Activated naive CD8-positive, alpha-beta T cell (primary cell): ENCODE results near the gene CCDC183.
"Not testable (repeated sequence)": the region's sequence is repeated elsewhere in the genome, so short reads cannot be mapped to it uniquely, and the experiment has no call there.

Source experiments
- H3K27ac Mint-ChIP-seq: one replicate; pipeline ENCODE4 v1.8.0; 2021; ENCODE audit warnings: mixed read lengths
- H3K27me3 Mint-ChIP-seq: one replicate; pipeline ENCODE4 v1.8.0; 2021; ENCODE audit warnings: mixed read lengths
- H3K36me3 Mint-ChIP-seq: one replicate; pipeline ENCODE4 v1.8.0; 2021; ENCODE audit warnings: mixed read lengths
- H3K4me1 Mint-ChIP-seq: one replicate; pipeline ENCODE4 v1.8.0; 2021; ENCODE audit warnings: low read depth, mixed read lengths
- H3K4me3 Mint-ChIP-seq: one replicate; pipeline ENCODE4 v1.8.0; 2021; ENCODE audit warnings: mild to moderate bottlenecking, mixed read lengths
- H3K9me3 Mint-ChIP-seq: one replicate; pipeline ENCODE4 v1.8.0; 2021; ENCODE audit warnings: low read depth, mixed read lengths

Gene CCDC183

GRCh38 chr9:136796238-136796774 is at the start of gene CCDC183:
TSS of gene CCDC183 (plus strand) at chr9:136796338. CDS start at chr9:136796398, 60 bp downstream.
- H3K4me1 Mint-ChIP-seq, result peaks cover 27% of the 10 kb centered on the region
- peak within 1 kb of the TSS; percentile 6 for H3K4me3 Mint-ChIP-seq
- H3K9me3 Mint-ChIP-seq, result no peaks in the 10 kb centered on the region
- no peak within 1 kb of the TSS for H3K27ac Mint-ChIP-seq
- no peaks in the 10 kb centered on the region for H3K36me3 Mint-ChIP-seq
- no peaks in the 10 kb centered on the region for H3K27me3 Mint-ChIP-seq

- Mint-ChIP-seq H3K9me3 (peaks cover 3% of the 10 kb centered on the region), H3K4me1 (peaks cover 8% of the 10 kb centered on the region), H3K27ac (no peak overlapping the region), H3K4me3 (no peak overlapping the region), H3K36me3 (no peaks in the 10 kb centered on the region), H3K27me3 (no peaks in the 10 kb centered on the region)
Measured at GRCh38 chr9:136746621-136747020, 49.5 kb upstream of the CCDC183 start.

DNA sequence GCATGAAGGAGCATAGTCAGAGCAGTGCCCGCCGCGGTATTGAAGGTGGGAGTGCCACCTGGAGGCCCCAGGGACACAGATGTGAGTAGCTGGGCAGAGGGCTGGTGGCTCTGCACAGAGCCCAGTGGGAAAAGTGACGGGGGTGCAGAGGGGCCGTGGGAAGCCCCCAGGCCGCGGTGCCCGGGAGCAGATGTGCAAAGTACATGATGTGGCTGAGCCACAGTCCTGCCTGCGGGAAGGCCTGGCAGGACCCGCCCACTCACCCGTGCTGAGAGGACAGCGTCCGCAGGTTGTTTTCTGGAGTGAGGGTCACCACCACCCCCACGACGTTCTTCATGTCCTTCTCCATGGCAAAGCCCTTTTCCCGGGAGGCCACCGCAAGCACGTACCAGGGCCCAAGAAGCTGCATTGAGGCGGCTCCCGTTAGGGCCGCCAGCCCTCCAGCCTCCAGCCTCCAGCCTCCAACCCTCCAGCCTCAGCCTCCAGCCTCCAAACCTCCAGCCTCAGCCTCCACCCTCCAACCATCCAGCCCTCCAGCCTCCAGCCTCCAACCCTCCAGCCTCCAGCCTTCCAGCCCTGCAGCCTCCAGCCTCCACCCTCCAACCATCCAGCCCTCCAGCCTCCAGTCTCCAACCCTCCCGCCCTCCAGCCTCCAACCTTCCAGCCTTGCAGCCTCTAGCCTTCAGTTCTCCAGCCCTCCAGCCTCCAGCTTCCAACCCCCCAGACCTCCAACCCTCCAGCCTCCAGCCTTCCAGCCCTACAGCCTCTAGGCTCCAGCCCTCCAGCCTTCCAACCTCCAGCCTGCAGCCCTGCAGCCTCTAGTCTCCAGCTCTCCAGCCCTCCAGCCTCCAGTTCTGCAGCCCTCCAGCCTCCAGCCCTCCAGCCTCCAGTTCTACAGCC is 48.7 kb upstream of the CCDC183 start:
- Mint-ChIP-seq H3K27me3 (peaks cover under 1% of the 10 kb centered on the region), H3K4me1 (peaks cover 5% of the 10 kb centered on the region), H3K4me3 (no peak overlapping the region), H3K9me3 (peaks cover 10% of the 10 kb centered on the region), H3K36me3 (peaks cover 3% of the 10 kb centered on the region), H3K27ac (no peak overlapping the region)

GRCh38 chr9:136748201-136748600 is 47.9 kb upstream of the CCDC183 start, which contains the start of gene LCN6:
TSS of gene LCN6 (minus strand) at chr9:136748525. CDS start at chr9:136748483, 42 bp downstream.
- Mint-ChIP-seq H3K4me3 (no peak within 1 kb of the TSS), H3K9me3 (peaks cover 15% of the 10 kb centered on the region), H3K36me3 (peaks cover 6% of the 10 kb centered on the region), H3K4me1 (peaks cover 5% of the 10 kb centered on the region), H3K27ac (no peak within 1 kb of the TSS), H3K27me3 (peaks cover 1% of the 10 kb centered on the region)

GRCh38 chr9:136748666-136749611 is 47.2 kb upstream of the CCDC183 start:
- no peak overlapping the region for H3K27ac Mint-ChIP-seq
- no peak overlapping the region for H3K4me3 Mint-ChIP-seq
- H3K9me3 Mint-ChIP-seq, result peaks cover 15% of the 10 kb centered on the region
- H3K36me3 Mint-ChIP-seq, result peaks cover 6% of the 10 kb centered on the region
- H3K27me3 Mint-ChIP-seq, result peaks cover 1% of the 10 kb centered on the region
- peaks cover 5% of the 10 kb centered on the region for H3K4me1 Mint-ChIP-seq

DNA sequence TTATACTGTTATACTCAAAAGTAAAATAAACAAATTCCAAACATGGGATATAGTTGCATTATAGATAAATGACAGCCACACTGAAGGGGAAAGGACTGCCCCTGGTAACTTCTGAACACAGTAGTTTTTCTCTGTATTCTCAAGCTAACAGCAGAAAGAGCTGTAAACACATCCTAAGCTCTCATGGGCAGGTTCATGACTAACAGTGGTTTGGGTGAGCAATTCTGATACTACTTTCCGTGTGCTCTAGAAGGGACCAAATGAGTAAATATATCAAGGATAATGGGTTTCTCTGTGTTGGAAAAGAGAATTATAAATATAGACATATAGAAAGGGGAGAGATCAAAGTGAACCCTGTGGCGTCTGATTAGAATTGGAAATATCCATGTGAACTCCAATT is 45.6 kb upstream of the CCDC183 start:
- H3K27ac Mint-ChIP-seq, result no peak overlapping the region
- no peak overlapping the region for H3K4me3 Mint-ChIP-seq
- peaks cover 3% of the 10 kb centered on the region for H3K27me3 Mint-ChIP-seq
- peaks cover 6% of the 10 kb centered on the region for H3K36me3 Mint-ChIP-seq
- H3K4me1 Mint-ChIP-seq, result peaks cover 5% of the 10 kb centered on the region
- peaks cover 15% of the 10 kb centered on the region for H3K9me3 Mint-ChIP-seq

DNA sequence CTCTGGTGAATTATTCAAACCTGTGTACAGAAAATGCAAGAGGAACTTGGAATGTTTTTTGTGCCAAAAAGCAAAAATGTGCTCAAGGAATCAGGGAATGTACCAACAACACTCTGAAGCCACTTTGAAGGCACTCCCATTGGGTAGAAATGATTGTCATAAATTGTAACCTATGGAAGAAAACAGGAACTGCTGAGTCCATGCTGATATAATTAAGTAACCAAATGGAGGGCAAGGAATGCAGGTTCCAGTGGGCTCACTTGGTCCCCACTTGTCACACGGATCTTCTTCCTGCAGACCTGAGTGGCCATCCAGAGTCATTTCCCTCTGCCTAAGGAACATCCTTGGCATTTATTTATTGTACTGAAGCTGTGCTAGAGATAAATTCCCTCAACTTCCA is 44.9 kb upstream of the CCDC183 start:
- peaks cover 5% of the 10 kb centered on the region for H3K27me3 Mint-ChIP-seq
- H3K4me3 Mint-ChIP-seq, result no peak overlapping the region
- H3K9me3 Mint-ChIP-seq, result peaks cover 15% of the 10 kb centered on the region
- no peak overlapping the region for H3K27ac Mint-ChIP-seq
- peaks cover 5% of the 10 kb centered on the region for H3K4me1 Mint-ChIP-seq
- H3K36me3 Mint-ChIP-seq, result peaks cover 6% of the 10 kb centered on the region

DNA sequence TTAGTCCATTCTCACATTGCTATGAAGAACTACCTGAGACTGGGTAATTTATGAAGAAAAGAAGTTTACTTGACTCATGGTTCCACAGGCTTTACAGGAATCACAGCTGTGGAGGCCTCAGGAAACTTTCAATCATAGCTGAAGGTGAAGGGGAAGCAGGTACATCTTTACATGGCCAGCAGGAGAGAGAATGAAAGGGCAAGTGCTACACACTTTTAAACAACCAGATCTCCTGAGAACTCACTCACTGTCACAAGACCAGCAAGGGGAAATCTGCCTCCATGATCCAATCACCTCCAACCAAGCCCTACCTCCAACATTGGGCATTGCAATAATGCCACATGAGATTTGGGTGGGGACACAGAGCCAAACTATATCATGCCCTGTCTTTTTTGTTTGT is 44.3 kb upstream of the CCDC183 start:
- H3K9me3 Mint-ChIP-seq, result peaks cover 15% of the 10 kb centered on the region
- H3K36me3 Mint-ChIP-seq, result peaks cover 6% of the 10 kb centered on the region
- peaks cover 5% of the 10 kb centered on the region for H3K27me3 Mint-ChIP-seq
- H3K27ac Mint-ChIP-seq, result no peak overlapping the region
- H3K4me1 Mint-ChIP-seq, result peaks cover 5% of the 10 kb centered on the region
- H3K4me3 Mint-ChIP-seq, result no peak overlapping the region

- Mint-ChIP-seq H3K9me3 (peaks cover 15% of the 10 kb centered on the region), H3K36me3 (peaks cover 6% of the 10 kb centered on the region), H3K27me3 (peaks cover 5% of the 10 kb centered on the region), H3K4me3 (no peak overlapping the region), H3K4me1 (peaks cover 5% of the 10 kb centered on the region), H3K27ac (no peak overlapping the region)
Measured at GRCh38 chr9:136753371-136754058, 42.6 kb upstream of the CCDC183 start.

DNA sequence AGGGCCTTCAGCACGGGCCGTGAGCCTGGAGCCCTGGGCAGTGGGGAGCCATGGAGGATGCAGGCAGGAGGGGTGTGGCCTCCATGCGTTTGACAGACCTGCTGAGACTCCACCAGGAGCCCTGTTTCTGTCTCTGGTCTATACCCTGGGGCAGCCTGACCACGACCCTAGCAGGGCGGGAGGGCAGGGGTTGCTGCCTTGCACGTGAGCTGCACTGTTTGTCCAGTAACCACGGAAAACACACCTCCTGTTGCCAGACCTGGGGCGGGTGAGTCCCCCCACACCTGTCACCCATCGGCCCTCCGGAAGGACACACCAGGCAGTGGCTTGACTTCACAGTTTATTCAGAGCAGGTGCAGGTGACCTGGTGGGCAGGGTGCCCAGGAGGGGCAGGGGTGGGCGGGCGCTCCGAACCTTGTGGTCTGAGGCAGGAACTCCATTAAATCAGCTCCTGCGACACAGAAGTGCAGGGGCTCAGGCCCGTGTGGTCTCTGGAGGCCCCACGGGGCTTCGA is 42.0 kb upstream of the CCDC183 start:
- peaks cover 5% of the 10 kb centered on the region for H3K4me1 Mint-ChIP-seq
- peaks cover 6% of the 10 kb centered on the region for H3K36me3 Mint-ChIP-seq
- peaks cover 5% of the 10 kb centered on the region for H3K27me3 Mint-ChIP-seq
- H3K27ac Mint-ChIP-seq, result no peak overlapping the region
- no peak overlapping the region for H3K4me3 Mint-ChIP-seq
- peaks cover 15% of the 10 kb centered on the region for H3K9me3 Mint-ChIP-seq

- H3K27ac Mint-ChIP-seq, result no peak overlapping the region
- H3K36me3 Mint-ChIP-seq, result peaks cover 6% of the 10 kb centered on the region
- peaks cover 5% of the 10 kb centered on the region for H3K4me1 Mint-ChIP-seq
- peaks cover 15% of the 10 kb centered on the region for H3K9me3 Mint-ChIP-seq
- peaks cover 5% of the 10 kb centered on the region for H3K27me3 Mint-ChIP-seq
- H3K4me3 Mint-ChIP-seq, result no peak overlapping the region
Measured at GRCh38 chr9:136754626-136755301, 41.4 kb upstream of the CCDC183 start.

DNA sequence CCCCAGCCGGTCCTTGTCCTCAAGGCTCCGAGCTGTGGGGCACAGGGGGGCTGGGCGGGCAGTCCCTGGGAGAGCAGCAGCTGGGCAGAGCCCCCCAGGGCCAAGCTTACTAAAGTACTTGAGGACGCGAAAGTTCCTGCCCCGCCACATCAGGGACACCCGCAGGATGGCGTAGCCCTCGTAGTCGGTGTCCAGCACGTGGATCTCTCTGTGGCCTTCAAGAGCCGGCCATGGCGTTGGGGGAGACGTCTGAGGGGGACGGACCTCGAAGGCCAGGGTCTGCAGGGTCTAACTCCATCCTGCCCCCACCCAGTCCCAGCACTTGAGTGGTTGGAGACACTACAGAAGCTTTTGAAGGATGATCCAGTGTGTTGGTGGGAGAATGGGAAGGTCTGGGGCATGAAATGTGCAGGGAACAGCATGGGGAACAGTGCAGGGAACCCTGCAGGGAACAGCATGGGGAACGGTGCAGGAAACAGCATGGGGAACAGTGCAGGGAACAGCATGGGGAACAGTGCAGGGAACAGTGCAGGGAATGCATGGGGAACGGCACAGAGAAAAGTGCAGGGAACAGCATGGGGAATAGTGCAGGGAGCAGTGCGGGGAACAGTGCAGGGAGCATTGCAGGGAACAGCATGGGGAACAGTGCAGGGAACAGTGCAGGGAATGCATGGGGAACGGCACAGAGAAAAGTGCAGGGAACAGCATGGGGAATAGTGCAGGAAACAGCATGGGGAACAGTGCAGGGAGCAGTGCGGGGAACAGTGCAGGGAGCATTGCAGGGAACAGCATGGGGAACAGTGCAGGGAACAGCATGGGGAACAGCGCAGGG is 40.6 kb upstream of the CCDC183 start:
- H3K4me3 Mint-ChIP-seq, H3K36me3 Mint-ChIP-seq, H3K27me3 Mint-ChIP-seq, H3K27ac Mint-ChIP-seq, H3K4me1 Mint-ChIP-seq: not testable (repeated sequence)
- peaks cover 15% of the 10 kb centered on the region for H3K9me3 Mint-ChIP-seq

GRCh38 chr9:136756134-136756438 is 40.1 kb upstream of the CCDC183 start:
- no peaks in the 10 kb centered on the region for H3K4me1 Mint-ChIP-seq
- H3K27me3 Mint-ChIP-seq, result peaks cover 5% of the 10 kb centered on the region
- no peak overlapping the region for H3K27ac Mint-ChIP-seq
- peaks cover 15% of the 10 kb centered on the region for H3K9me3 Mint-ChIP-seq
- no peak overlapping the region for H3K4me3 Mint-ChIP-seq
- peaks cover 6% of the 10 kb centered on the region for H3K36me3 Mint-ChIP-seq
